ENCODE data around the gene CDH11.

DNA sequence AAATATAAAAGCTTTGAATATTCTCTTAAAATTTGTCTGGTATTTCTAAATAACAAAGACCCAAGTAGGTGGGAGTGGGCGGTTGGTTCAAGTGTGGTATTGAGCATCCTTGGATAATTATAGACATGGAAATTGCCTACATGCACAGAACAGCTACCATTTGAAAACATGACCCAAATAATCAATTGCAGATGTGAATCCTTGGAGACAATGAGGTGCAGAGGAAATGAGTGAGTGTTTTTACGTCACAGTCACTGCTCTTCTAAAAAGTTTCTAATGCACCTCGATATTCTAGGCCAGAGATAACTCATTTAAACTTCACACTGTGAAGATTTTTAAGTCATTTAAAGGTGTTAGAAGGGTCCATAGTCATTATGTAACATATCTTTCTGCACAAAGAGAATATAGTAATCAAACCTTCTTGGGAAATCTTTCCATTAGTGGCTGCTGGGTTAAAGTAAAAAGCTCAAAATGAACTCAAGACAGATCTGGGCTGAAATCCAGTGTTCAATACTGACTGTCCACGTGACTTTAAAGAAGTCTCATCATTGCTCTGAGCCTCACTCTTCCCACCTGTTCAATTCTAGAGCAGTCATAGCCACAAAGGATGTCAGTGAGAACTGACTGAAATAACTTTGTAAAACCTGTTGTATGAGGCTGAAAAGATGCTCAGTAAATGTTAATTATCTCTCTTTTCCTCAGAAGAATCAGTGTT, 144.5 kb downstream of the CDH11 start:
- TF ChIP-seq, protein P1, sequence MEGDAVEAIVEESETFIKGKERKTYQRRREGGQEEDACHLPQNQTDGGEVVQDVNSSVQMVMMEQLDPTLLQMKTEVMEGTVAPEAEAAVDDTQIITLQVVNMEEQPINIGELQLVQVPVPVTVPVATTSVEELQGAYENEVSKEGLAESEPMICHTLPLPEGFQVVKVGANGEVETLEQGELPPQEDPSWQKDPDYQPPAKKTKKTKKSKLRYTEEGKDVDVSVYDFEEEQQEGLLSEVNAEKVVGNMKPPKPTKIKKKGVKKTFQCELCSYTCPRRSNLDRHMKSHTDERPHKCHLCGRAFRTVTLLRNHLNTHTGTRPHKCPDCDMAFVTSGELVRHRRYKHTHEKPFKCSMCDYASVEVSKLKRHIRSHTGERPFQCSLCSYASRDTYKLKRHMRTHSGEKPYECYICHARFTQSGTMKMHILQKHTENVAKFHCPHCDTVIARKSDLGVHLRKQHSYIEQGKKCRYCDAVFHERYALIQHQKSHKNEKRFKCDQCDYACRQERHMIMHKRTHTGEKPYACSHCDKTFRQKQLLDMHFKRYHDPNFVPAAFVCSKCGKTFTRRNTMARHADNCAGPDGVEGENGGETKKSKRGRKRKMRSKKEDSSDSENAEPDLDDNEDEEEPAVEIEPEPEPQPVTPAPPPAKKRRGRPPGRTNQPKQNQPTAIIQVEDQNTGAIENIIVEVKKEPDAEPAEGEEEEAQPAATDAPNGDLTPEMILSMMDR (conservative IDR thresholded peaks at IDR 0.05; ENCODE audit: low read length): no peak
- TF ChIP-seq EZH2phosphoT487 (IDR thresholded peaks at IDR 0.05; ENCODE audit: borderline replicate concordance): no peak

All from Loucy (cell line).